Left lung (tissue), 10 donors: ENCODE measurements around the gene CACNA2D3. TPM values are rescaled to one million over a fixed set of nuclear protein-coding genes. Genes with fewer than 3 reads are reported as not detected.
A peak's percentile ranks its signal among the peaks of the same experiment; 100 is the strongest.

Source experiments
- ATAC-seq: fragments of 200-7000 bp; cut with Tn5 transposase; one replicate; pipeline ENCODE4 v1.9.1; 2020; ENCODE audit warnings: moderate library complexity
- DNase-seq, 4 donors: peaks; one replicate each; pipeline ENCODE4 v3.0.0-alpha.2; 2013 to 2020
- H3K27ac ChIP-seq, 2 donors: fragments of 200-600 bp; sonication (generic) in 1 of 2; one replicate each; pipeline versions ENCODE4 v1.5.0 to v1.8.0; 2020 to 2021
- H3K27me3 ChIP-seq, 2 donors: fragments of 200-600 bp; sonication (generic) in 1 of 2; one replicate each; pipeline versions ENCODE4 v1.5.0 to v1.8.0; 2020 to 2021
- H3K36me3 ChIP-seq, 2 donors: fragments of 200-600 bp; sonication (generic) in 1 of 2; one replicate each; pipeline versions ENCODE4 v1.5.0 to v1.8.0; 2020 to 2021
- H3K4me1 ChIP-seq, 2 donors: fragments of 200-600 bp; one replicate each; pipeline ENCODE4 v1.8.0; 2021
- H3K4me3 ChIP-seq, 2 donors: fragments of 200-600 bp; sonication (generic) in 1 of 2; one replicate each; pipeline versions ENCODE4 v1.5.0 to v1.8.0; 2020 to 2021; ENCODE audit warnings: mild to moderate bottlenecking in 1 of 2
- H3K9me3 ChIP-seq, 2 donors: fragments of 200-600 bp; sonication (generic) in 1 of 2; one replicate each; pipeline versions ENCODE4 v1.5.0 to v1.8.0; 2020 to 2021
- intact Hi-C, 2 donors: fragments of 100-400 bp; cut with DNase I; formaldehyde crosslinking; loops; one replicate each; pipeline versions ENCODE4 v1.11.2 to v1.14.2; 2022
- polyA plus RNA-seq, 6 donors: library from polyadenylated mRNA; unstranded; fragments of 120-200 nt; gene quantifications; one replicate each; pipeline ENCODE4 v1.2.1, GENCODE V29; 2013; ENCODE audit not compliant: insufficient read length in 6 of 6
- total RNA-seq, 2 donors: library from RNA; stranded (reverse); fragmentation: NEBNext Ultra II Directional; extraction: Animal tissue kit (Norgen Biotek cat#: 25700); gene quantifications; one replicate each; pipeline ENCODE4 v1.2.1, GENCODE V29; 2021
- TF ChIP-seq, protein P1 (sequence below), 2 donors: fragments of 200-600 bp; sonication (generic) in 1 of 2; IDR thresholded peaks; one replicate each; pipeline versions ENCODE4 v1.5.0 to v1.8.0; 2021; ENCODE audit warnings: antibody characterized with exemption in 2 of 2
- donor health status: DM: no; HTN: yes; CAD: no.
- donor health status: DM: no; HTN: no; CAD: no.

Gene CACNA2D3
- total and polyA plus RNA-seq, 8 donors: 1.1 to 2.7 (median 1.5) TPM

DNA sequence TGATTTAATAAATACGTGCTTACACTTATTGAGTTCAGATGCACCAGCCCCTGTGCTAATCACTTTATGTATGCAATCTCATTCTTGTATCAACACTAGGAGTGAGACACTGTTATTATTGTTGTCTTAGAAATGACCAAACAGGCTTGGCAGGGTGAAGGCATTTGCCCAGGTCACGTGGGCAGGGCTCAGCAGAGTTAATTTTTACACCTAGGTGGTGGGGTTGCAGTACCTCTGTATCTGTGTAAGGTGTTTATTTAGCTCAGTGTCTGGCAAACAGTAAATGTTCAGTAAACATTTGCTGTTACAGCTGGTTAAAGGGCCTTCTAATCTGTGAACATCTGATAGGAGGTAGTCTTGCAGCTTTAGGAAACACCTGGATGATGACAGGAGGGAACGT lies 200.0 kb downstream of the CACNA2D3 start:
- ATAC-seq (peak; percentile 78), DNase-seq (peak in 1 of 4 donors; percentile 54)

DNA sequence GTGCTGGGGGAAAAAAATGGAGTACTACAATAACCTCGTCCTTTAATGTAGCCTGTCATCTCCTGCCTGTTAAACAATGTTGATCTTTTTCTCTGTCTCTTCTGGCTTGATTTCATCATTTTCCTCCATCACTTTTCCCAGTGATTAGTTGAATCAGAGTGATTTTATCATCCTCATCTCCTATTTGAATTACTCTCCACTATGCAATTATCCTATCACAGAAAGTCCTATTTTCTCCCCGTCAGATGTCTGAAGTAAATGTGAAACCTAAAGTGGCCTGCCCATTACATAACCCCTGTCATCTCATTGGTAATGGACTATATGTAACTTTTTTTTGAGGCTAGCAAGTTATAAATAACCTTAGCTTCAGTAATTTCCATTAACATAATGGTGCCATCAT lies 201.8 kb downstream of the CACNA2D3 start:
- no peak for ATAC-seq
- Histone ChIP-seq H3K27ac (no peak overlapping the region), H3K36me3 (no peaks in the 10 kb centered on the region), H3K4me3 (no peak overlapping the region), H3K4me1 (no peaks in the 10 kb centered on the region), H3K9me3 (no peaks in the 10 kb centered on the region), H3K27me3 (no peaks in the 10 kb centered on the region)
- intact Hi-C loops: no loop called here
- no peak for DNase-seq
- TF ChIP-seq, protein P1, sequence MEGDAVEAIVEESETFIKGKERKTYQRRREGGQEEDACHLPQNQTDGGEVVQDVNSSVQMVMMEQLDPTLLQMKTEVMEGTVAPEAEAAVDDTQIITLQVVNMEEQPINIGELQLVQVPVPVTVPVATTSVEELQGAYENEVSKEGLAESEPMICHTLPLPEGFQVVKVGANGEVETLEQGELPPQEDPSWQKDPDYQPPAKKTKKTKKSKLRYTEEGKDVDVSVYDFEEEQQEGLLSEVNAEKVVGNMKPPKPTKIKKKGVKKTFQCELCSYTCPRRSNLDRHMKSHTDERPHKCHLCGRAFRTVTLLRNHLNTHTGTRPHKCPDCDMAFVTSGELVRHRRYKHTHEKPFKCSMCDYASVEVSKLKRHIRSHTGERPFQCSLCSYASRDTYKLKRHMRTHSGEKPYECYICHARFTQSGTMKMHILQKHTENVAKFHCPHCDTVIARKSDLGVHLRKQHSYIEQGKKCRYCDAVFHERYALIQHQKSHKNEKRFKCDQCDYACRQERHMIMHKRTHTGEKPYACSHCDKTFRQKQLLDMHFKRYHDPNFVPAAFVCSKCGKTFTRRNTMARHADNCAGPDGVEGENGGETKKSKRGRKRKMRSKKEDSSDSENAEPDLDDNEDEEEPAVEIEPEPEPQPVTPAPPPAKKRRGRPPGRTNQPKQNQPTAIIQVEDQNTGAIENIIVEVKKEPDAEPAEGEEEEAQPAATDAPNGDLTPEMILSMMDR (IDR thresholded peaks at IDR 0.05): no peak

More for the DNA sequence above, 200.0 kb downstream of the CACNA2D3 start:
- Histone ChIP-seq H3K27ac (no peak overlapping the region), H3K27me3 (no peaks in the 10 kb centered on the region), H3K4me1 (no peaks in the 10 kb centered on the region), H3K9me3 (no peaks in the 10 kb centered on the region), H3K4me3 (no peak overlapping the region), H3K36me3 (no peaks in the 10 kb centered on the region)
- TF ChIP-seq, protein P1 (IDR thresholded peaks at IDR 0.05): no peak
- intact Hi-C loops: no loop called here

- no peaks in the 10 kb centered on the region for H3K36me3 ChIP-seq
- no peak overlapping the region for H3K27ac ChIP-seq
- TF ChIP-seq, protein P1 (IDR thresholded peaks at IDR 0.05): no peak
- intact Hi-C loops: no loop called here
- H3K27me3 ChIP-seq: no peaks in the 10 kb centered on the region
- no peak overlapping the region for H3K4me3 ChIP-seq
- H3K4me1 ChIP-seq: no peaks in the 10 kb centered on the region
- ATAC-seq (no peak), DNase-seq (no peak)
- H3K9me3 ChIP-seq: no peaks in the 10 kb centered on the region
Observed at GRCh38 chr3:54326951-54327350, 204.6 kb downstream of the CACNA2D3 start.

DNA sequence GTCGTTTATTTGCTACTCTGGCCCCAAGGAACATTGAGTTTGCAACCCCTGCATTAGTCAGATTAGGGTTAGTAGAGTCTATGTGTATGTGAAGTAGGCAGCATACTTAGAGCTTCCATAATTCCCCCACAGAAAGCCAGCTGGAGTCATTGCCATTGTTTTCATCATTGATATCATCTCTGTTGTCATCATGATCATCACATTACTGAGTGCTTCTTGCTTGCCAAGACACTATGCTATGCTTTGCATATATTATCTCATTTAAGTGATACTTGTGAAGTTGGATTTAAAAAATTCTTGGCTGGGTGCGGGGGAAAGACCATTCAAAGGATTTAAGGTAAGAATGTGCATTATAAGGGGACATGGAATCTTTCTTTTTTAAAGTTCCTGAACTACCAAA lies 209.0 kb downstream of the CACNA2D3 start:
- TF ChIP-seq, protein P1 (IDR thresholded peaks at IDR 0.05): no peak
- intact Hi-C loops: no loop called here
- ATAC-seq: no peak

GRCh38 chr3:54337846-54338245 lies 215.5 kb downstream of the CACNA2D3 start:
- H3K9me3 ChIP-seq: no peaks in the 10 kb centered on the region
- no peak for ATAC-seq
- peaks cover 0 to 3% of the 10 kb centered on the region in 2 donors for H3K27me3 ChIP-seq
- no peak overlapping the region for H3K27ac ChIP-seq
- no peak overlapping the region for H3K4me3 ChIP-seq
- DNase-seq: no peak
- no peaks in the 10 kb centered on the region for H3K36me3 ChIP-seq
- H3K4me1 ChIP-seq: no peaks in the 10 kb centered on the region
- TF ChIP-seq, protein P1 (IDR thresholded peaks at IDR 0.05): no peak
- intact Hi-C loops: no loop called here

More for the DNA sequence above, 209.0 kb downstream of the CACNA2D3 start:
- Histone ChIP-seq H3K27me3 (no peaks in the 10 kb centered on the region), H3K4me3 (no peak overlapping the region), H3K27ac (no peak overlapping the region), H3K4me1 (no peaks in the 10 kb centered on the region), H3K9me3 (no peaks in the 10 kb centered on the region), H3K36me3 (no peaks in the 10 kb centered on the region)
- no peak for DNase-seq
